Activated CD8-positive, alpha-beta T cell treated with anti-CD3 and anti-CD28 coated beads for 36 hours (primary cell): ENCODE results near the gene SSTR5. TPM values are rescaled to one million over a fixed set of nuclear protein-coding genes. Genes with fewer than 3 reads are reported as not detected.

Source experiments
- ATAC-seq: fragments of 200-7000 bp; cut with Tn5 transposase; one replicate; pipeline ENCODE4 v1.10.0; 2021; ENCODE audit warnings: mild to moderate bottlenecking, moderate library complexity
- CTCF ChIA-PET: fragments of 350-600 bp; sonication (Branson Sonifier 250); formaldehyde crosslinking; loops from one replicate; lab custom pipeline; 2021; ENCODE audit warnings: antibody characterized with exemption; lab: Charles Lee
- POLR2A ChIA-PET: fragments of 350-600 bp; sonication (Branson Sonifier 250); formaldehyde crosslinking; loops from one replicate; lab custom pipeline; 2021; ENCODE audit warnings: antibody characterized with exemption; lab: Charles Lee
- DNase-seq: peaks from one replicate; pipeline ENCODE4 v3.0.0-alpha.2; 2020
- H3K27ac Mint-ChIP-seq: one replicate; pipeline ENCODE4 v1.8.0; 2021; ENCODE audit warnings: mild to moderate bottlenecking, mixed read lengths
- H3K27me3 Mint-ChIP-seq: one replicate; pipeline ENCODE4 v1.8.0; 2021; ENCODE audit warnings: mixed read lengths
- H3K36me3 Mint-ChIP-seq: one replicate; pipeline ENCODE4 v1.8.0; 2021; ENCODE audit warnings: low read depth, mixed read lengths
- H3K4me1 Mint-ChIP-seq: one replicate; pipeline ENCODE4 v1.8.0; 2021; ENCODE audit warnings: low read depth, mixed read lengths
- H3K4me3 Mint-ChIP-seq: one replicate; pipeline ENCODE4 v1.8.0; 2021; ENCODE audit warnings: mild to moderate bottlenecking, moderate library complexity, mixed read lengths
- H3K9me3 Mint-ChIP-seq: one replicate; pipeline ENCODE4 v1.8.0; 2021; ENCODE audit warnings: mixed read lengths
- CTCF ChIP-seq: fragments of 200-600 bp; IDR thresholded peaks from one replicate; pipeline ENCODE4 v1.8.0; 2022; ENCODE audit warnings: antibody characterized with exemption, mild to moderate bottlenecking
- intact Hi-C: fragments of 100-400 bp; cut with micrococcal nuclease; formaldehyde crosslinking; loops from one replicate; pipeline ENCODE4 v1.10.0; 2022
- total RNA-seq, 2 experiments: library from RNA; stranded (reverse); gene quantifications; one replicate each; pipeline ENCODE4 v1.2.3, GENCODE V29; 2021

The SSTR5 gene
- total RNA-seq, 2 experiments from 2014 or later = not detected

GRCh38 chr16:1054660-1055556, 17.6 kb upstream of the SSTR5 start:
- Mint-ChIP-seq H3K4me3 (no peak overlapping the region), H3K4me1 (no peaks in the 10 kb centered on the region), H3K27me3 (no peaks in the 10 kb centered on the region), H3K36me3 (no peaks in the 10 kb centered on the region), H3K27ac (no peak overlapping the region), H3K9me3 (peaks cover 4% of the 10 kb centered on the region)
- peak; percentile 61 for DNase-seq
- peak; percentile 57 for ATAC-seq
- CTCF ChIA-PET = interaction anchor here (0.7 to 1.7 kb wide), 8 partner anchors 10 to 269 kb away, joined by 3 to 8 read pairs (median 4); no protein-coding TSS in a partner anchor
- POLR2A ChIA-PET = interaction anchor here (1.0 kb wide), 1 partner anchor 48 kb away, joined by 3 read pairs; no protein-coding TSS in a partner anchor
- intact Hi-C loops = loop anchor here (10.0 kb wide), 1 partner anchor 240 kb away; no protein-coding TSS in a partner anchor
- TF ChIP-seq CTCF = peak; percentile 97

DNA sequence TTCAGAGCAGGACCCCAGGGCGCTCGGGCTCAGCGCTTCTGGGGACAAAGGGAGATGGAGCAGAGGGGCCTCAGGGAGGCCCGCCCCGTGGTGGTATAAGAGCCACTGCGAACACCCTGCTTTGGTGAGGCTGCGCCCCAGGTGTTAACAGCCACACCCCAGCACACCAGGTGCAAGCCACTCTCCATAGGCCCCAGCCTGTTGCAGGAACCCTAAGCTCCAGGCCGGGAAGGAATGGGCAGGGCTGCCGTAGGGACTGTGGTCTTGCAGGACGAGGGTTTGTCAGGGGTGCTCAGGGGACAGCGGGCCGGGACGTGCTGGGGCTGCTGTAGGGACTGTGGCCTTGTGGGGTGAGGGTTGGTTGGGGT, 17.0 kb upstream of the SSTR5 start:
- DNase-seq (no peak), ATAC-seq (no peak)
- Mint-ChIP-seq H3K9me3 (peaks cover 4% of the 10 kb centered on the region), H3K36me3 (no peaks in the 10 kb centered on the region), H3K4me1 (no peaks in the 10 kb centered on the region), H3K4me3 (no peak overlapping the region), H3K27me3 (no peaks in the 10 kb centered on the region), H3K27ac (no peak overlapping the region)
- CTCF ChIA-PET = interaction anchor here (0.9 to 1.7 kb wide), 7 partner anchors 9 to 270 kb away, joined by 3 to 8 read pairs (median 4); no protein-coding TSS in a partner anchor
- POLR2A ChIA-PET = interaction anchor here (1.0 kb wide), 1 partner anchor 49 kb away, joined by 3 read pairs; no protein-coding TSS in a partner anchor
- no peak for TF ChIP-seq CTCF
- intact Hi-C loops = loop anchor here (10.0 kb wide), 1 partner anchor 241 kb away; no protein-coding TSS in a partner anchor

- ATAC-seq = no peak
These were observed 16.4 kb upstream of the SSTR5 start for GRCh38 chr16:1056196-1056595.

DNA sequence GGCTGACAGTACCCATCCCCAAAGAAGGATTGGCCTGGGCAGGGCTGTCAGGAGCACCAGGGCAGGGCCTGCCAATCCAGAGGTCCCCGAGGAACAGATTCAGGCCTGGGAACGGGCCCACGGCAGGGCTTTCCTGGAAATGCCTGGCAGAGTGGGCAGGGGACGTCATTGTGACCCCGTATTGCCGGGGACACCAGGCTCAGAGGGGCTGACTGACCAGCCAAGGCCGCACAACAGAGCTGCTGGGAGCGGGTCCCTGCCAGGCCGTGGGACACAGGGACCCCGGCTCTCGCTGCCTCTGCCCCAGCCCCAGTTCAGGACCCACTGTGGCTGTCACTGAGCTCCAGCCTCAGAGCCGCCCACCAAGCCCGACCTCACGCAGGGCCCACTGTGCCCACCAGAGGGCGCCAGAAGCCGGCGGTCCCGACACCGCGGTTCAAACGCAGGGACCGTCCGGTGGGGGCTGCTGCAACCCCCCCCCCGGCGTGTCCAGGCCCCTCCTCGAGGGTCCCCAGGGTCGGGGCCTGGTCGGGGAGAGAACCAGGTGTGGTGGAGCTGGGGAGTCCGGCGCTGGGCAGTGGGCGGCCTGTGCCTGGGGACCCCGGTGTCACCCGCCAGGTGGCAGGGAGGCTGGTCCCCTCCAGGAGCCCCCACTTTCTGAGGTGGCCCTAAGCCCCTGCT, 15.2 kb upstream of the SSTR5 start:
- DNase-seq = peak; percentile 77
- H3K4me3 Mint-ChIP-seq = no peak overlapping the region
- POLR2A ChIA-PET = interaction anchor here (0.6 to 0.7 kb wide), 2 partner anchors 36 kb away, joined by 3 to 4 read pairs; no protein-coding TSS in a partner anchor

More at GRCh38 chr16:1056196-1056595, 16.4 kb upstream of the SSTR5 start:
- Mint-ChIP-seq H3K27ac (no peak overlapping the region), H3K27me3 (no peaks in the 10 kb centered on the region), H3K9me3 (peaks cover 4% of the 10 kb centered on the region), H3K4me3 (no peak overlapping the region), H3K4me1 (no peaks in the 10 kb centered on the region), H3K36me3 (no peaks in the 10 kb centered on the region)
- no peak for DNase-seq
- ChIA-PET CTCF (interaction anchor here (0.6 to 2.6 kb wide), 10 partner anchors 8 to 271 kb away, joined by 3 to 13 read pairs (median 4); no protein-coding TSS in a partner anchor), POLR2A (no interaction called here)
- no peak for TF ChIP-seq CTCF
- intact Hi-C loops = loop anchor here (10.0 kb wide), 1 partner anchor 241 kb away; no protein-coding TSS in a partner anchor

More for the DNA sequence above, 15.2 kb upstream of the SSTR5 start:
- H3K27me3 Mint-ChIP-seq = no peaks in the 10 kb centered on the region
- peak; percentile 96 for TF ChIP-seq CTCF
- no peaks in the 10 kb centered on the region for H3K36me3 Mint-ChIP-seq
- H3K9me3 Mint-ChIP-seq = peaks cover 4% of the 10 kb centered on the region
- CTCF ChIA-PET = interaction anchor here (0.6 to 2.6 kb wide), 22 partner anchors 9 to 338 kb away, joined by 3 to 13 read pairs (median 4); no protein-coding TSS in a partner anchor
- no peaks in the 10 kb centered on the region for H3K4me1 Mint-ChIP-seq
- peak; percentile 76 for ATAC-seq
- no peak overlapping the region for H3K27ac Mint-ChIP-seq
- intact Hi-C loops = loop anchor here (10.0 kb wide), 1 partner anchor 243 kb away; no protein-coding TSS in a partner anchor
